CD14-positive monocyte (primary cell): ENCODE results near the gene APLP1. TPM values are rescaled to one million over a fixed set of nuclear protein-coding genes. Genes with fewer than 3 reads are reported as not detected.

ENCODE experiments used
- DNase-seq, 3 donors: peaks; one replicate each; pipeline ENCODE4 v3.0.0-alpha.2; 2011 to 2022
- H2AFZ ChIP-seq: 2 replicates; pipeline ENCODE4 v1.6.0; 2012; ENCODE audit warnings: mild to moderate bottlenecking, low read depth, low read length, inconsistent platforms; ENCODE audit not compliant: insufficient read depth, poor library complexity, severe bottlenecking
- H3K27ac ChIP-seq, 2 donors: 1 replicate in 1 of 2; 2 replicates in 1 of 2; pipeline ENCODE4 v1.5.1; 2012 to 2013; ENCODE audit warnings: low read length in 2 of 2, control low read depth in 1 of 2, inconsistent platforms in 1 of 2, low read depth in 1 of 2, mild to moderate bottlenecking in 1 of 2
- H3K27me3 ChIP-seq, 2 donors: one replicate each; pipeline versions ENCODE4 v1.6.0 to v1.6.1; 2011 to 2013; ENCODE audit warnings: low read length in 2 of 2; ENCODE audit not compliant: control insufficient read depth in 2 of 2, insufficient read depth in 2 of 2
- H3K36me3 ChIP-seq, 2 donors: replicated peaks in 1 of 2; 1 replicate in 1 of 2; 2 replicates in 1 of 2; pipeline versions ENCODE4 v1.5.1 to v1.6.1; 2012 to 2013; ENCODE audit warnings: low read length in 2 of 2, control low read depth in 1 of 2, inconsistent platforms in 1 of 2, mild to moderate bottlenecking in 1 of 2; ENCODE audit not compliant: insufficient read depth in 2 of 2, control insufficient read depth in 1 of 2
- H3K4me1 ChIP-seq, 2 donors: 1 replicate in 1 of 2; 2 replicates in 1 of 2; pipeline versions ENCODE4 v1.5.1 to v1.6.1; 2012 to 2013; ENCODE audit warnings: low read length in 2 of 2, control low read depth in 1 of 2, inconsistent platforms in 1 of 2, mild to moderate bottlenecking in 1 of 2, moderate library complexity in 1 of 2; ENCODE audit not compliant: insufficient read depth in 2 of 2, control insufficient read depth in 1 of 2
- H3K4me2 ChIP-seq: replicated peaks from 2 replicates; pipeline ENCODE3; 2012; ENCODE audit warnings: low read length, moderate library complexity, mild to moderate bottlenecking; ENCODE audit not compliant: poor library complexity, severe bottlenecking; ENCODE audit errors: extremely low read depth
- H3K4me3 ChIP-seq, 3 experiments: fragments of 200-600 bp in 1 of 3; sonication (generic) in 1 of 3; replicated peaks in 1 of 3; 1 replicate in 2 of 3; 2 replicates in 1 of 3; pipeline ENCODE4 v1.5.1; 2011 to 2013; ENCODE audit warnings: low read length in 3 of 3, mild to moderate bottlenecking in 3 of 3, control low read depth in 2 of 3, low read depth in 2 of 3, inconsistent platforms in 1 of 3, moderate library complexity in 1 of 3
- H3K79me2 ChIP-seq: 2 replicates; pipeline ENCODE4 v1.6.0; 2012; ENCODE audit warnings: mild to moderate bottlenecking, control low read depth, inconsistent platforms, low read length, moderate library complexity; ENCODE audit not compliant: insufficient read depth
- H3K9ac ChIP-seq: 2 replicates; pipeline ENCODE4 v1.6.0; 2017; ENCODE audit warnings: low read length, mild to moderate bottlenecking; ENCODE audit not compliant: insufficient read depth, poor library complexity, severe bottlenecking
- H3K9me3 ChIP-seq, 2 donors: replicated peaks in 1 of 2; 1 replicate in 1 of 2; 2 replicates in 1 of 2; pipeline versions ENCODE4 v1.5.1 to v1.6.1; 2012 to 2013; ENCODE audit warnings: low read length in 2 of 2, control low read depth in 1 of 2; ENCODE audit not compliant: control insufficient read depth in 1 of 2, insufficient read depth in 1 of 2
- H4K20me1 ChIP-seq: 2 replicates; pipeline ENCODE4 v1.6.0; 2012; ENCODE audit warnings: mild to moderate bottlenecking, low read length, control low read depth, moderate library complexity; ENCODE audit not compliant: insufficient read depth
- H3K27ac Mint-ChIP-seq, 7 donors: one replicate each; pipeline ENCODE4 v1.8.0; 2020; ENCODE audit warnings: mild to moderate bottlenecking in 7 of 7, mixed read lengths in 7 of 7, moderate library complexity in 6 of 7, inconsistent platforms in 2 of 7
- H3K27me3 Mint-ChIP-seq, 3 donors: one replicate each; pipeline ENCODE4 v1.8.0; 2021 to 2022; ENCODE audit warnings: low read depth in 3 of 3, mild to moderate bottlenecking in 3 of 3, mixed read lengths in 3 of 3, moderate library complexity in 3 of 3, inconsistent platforms in 1 of 3
- H3K36me3 Mint-ChIP-seq, 2 donors: one replicate each; pipeline ENCODE4 v1.8.0; 2020; ENCODE audit warnings: mixed read lengths in 2 of 2, inconsistent platforms in 1 of 2, mild to moderate bottlenecking in 1 of 2
- H3K4me1 Mint-ChIP-seq: one replicate; pipeline ENCODE4 v1.8.0; 2020; ENCODE audit warnings: mild to moderate bottlenecking, mixed read lengths
- H3K4me3 Mint-ChIP-seq, 2 donors: one replicate each; pipeline ENCODE4 v1.8.0; 2020; ENCODE audit warnings: mild to moderate bottlenecking in 2 of 2, mixed read lengths in 2 of 2, moderate library complexity in 1 of 2
- H3K9me3 Mint-ChIP-seq, 7 donors: one replicate each; pipeline ENCODE4 v1.8.0; 2020 to 2022; ENCODE audit warnings: mixed read lengths in 7 of 7, mild to moderate bottlenecking in 6 of 7, moderate library complexity in 6 of 7, inconsistent platforms in 2 of 7
- WGBS: methylation state at CpG from one replicate; pipeline ENCODE4 v1.1.5; 2013; ENCODE audit warnings: missing lambda C conversion rate; ENCODE audit not compliant: insufficient coverage; 5-methylcytosine and 5-hydroxymethylcytosine counted together
- intact Hi-C, 2 donors: fragments of 100-400 bp; cut with micrococcal nuclease; formaldehyde crosslinking; loops; one replicate each; pipeline versions ENCODE4 v1.15.0 to v1.15.1; 2023
- polyA plus RNA-seq, 3 donors: library from polyadenylated mRNA; depleted of rRNA in 1 of 3; unstranded in 2 of 3; stranded (reverse) in 1 of 3; fragments of 300-500 nt in 2 of 3; fragments of >200 nt in 1 of 3; fragmentation: Illumina TruSeq in 2 of 3; gene quantifications; 1 replicate in 2 of 3; 2 replicates in 1 of 3; pipeline ENCODE4 v1.2.3, GENCODE V29; 2012 to 2021
- TF ChIP-seq, protein P1 (sequence below): fragments of 200-600 bp; IDR thresholded peaks from one replicate; pipeline ENCODE4 v1.8.0; 2022; ENCODE audit warnings: antibody characterized with exemption, mild to moderate bottlenecking

Gene APLP1
- polyA plus RNA-seq, 3 donors, result not detected

GRCh38 chr19:35841961-35842595 lies 26.3 kb upstream of the APLP1 start:
- peaks cover 9 to 11% of the 10 kb centered on the region in 2 donors for H3K4me1 ChIP-seq
- TF ChIP-seq, protein P1, sequence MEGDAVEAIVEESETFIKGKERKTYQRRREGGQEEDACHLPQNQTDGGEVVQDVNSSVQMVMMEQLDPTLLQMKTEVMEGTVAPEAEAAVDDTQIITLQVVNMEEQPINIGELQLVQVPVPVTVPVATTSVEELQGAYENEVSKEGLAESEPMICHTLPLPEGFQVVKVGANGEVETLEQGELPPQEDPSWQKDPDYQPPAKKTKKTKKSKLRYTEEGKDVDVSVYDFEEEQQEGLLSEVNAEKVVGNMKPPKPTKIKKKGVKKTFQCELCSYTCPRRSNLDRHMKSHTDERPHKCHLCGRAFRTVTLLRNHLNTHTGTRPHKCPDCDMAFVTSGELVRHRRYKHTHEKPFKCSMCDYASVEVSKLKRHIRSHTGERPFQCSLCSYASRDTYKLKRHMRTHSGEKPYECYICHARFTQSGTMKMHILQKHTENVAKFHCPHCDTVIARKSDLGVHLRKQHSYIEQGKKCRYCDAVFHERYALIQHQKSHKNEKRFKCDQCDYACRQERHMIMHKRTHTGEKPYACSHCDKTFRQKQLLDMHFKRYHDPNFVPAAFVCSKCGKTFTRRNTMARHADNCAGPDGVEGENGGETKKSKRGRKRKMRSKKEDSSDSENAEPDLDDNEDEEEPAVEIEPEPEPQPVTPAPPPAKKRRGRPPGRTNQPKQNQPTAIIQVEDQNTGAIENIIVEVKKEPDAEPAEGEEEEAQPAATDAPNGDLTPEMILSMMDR, result no peak
- intact Hi-C loops, result no loop called here
- Mint-ChIP-seq H3K36me3 (peaks cover 4 to 5% of the 10 kb centered on the region in 2 donors), H3K9me3 (peaks cover 0 to 33% (median 18%) of the 10 kb centered on the region in 7 donors), H3K27ac (no peak overlapping the region), H3K4me3 (no peak overlapping the region), H3K27me3 (peaks cover 44 to 54% (median 47%) of the 10 kb centered on the region in 3 donors), H3K4me1 (peaks cover 18% of the 10 kb centered on the region)
- WGBS, result 95% methylated on average over 13 of the region's 13 CpGs
- no peak overlapping the region for H3K4me2 ChIP-seq
- no peak overlapping the region for H3K27ac ChIP-seq
- no peak for DNase-seq
- H3K4me3 ChIP-seq, result no peak overlapping the region
- H3K9me3 ChIP-seq, result peaks cover 13 to 28% of the 10 kb centered on the region in 2 donors
- no peaks in the 10 kb centered on the region for H3K79me2 ChIP-seq
- H2AFZ ChIP-seq, result no peak overlapping the region
- no peaks in the 10 kb centered on the region for H3K36me3 ChIP-seq
- peaks cover 28 to 39% of the 10 kb centered on the region in 2 donors for H3K27me3 ChIP-seq
- H3K9ac ChIP-seq, result no peak overlapping the region
- no peaks in the 10 kb centered on the region for H4K20me1 ChIP-seq

- Histone ChIP-seq H3K4me2 (no peak overlapping the region), H3K9ac (no peak overlapping the region), H2AFZ (no peak overlapping the region), H3K36me3 (no peaks in the 10 kb centered on the region), H4K20me1 (no peaks in the 10 kb centered on the region), H3K4me1 (peaks cover 9 to 11% of the 10 kb centered on the region in 2 donors), H3K79me2 (no peaks in the 10 kb centered on the region), H3K9me3 (peaks cover 13 to 28% of the 10 kb centered on the region in 2 donors), H3K4me3 (no peak overlapping the region), H3K27ac (no peak overlapping the region), H3K27me3 (peaks cover 28 to 44% of the 10 kb centered on the region in 2 donors)
- H3K4me1 Mint-ChIP-seq, result peaks cover 18% of the 10 kb centered on the region
- H3K9me3 Mint-ChIP-seq, result peaks cover 0 to 33% (median 18%) of the 10 kb centered on the region in 7 donors
- 95% methylated on average over 4 of the region's 4 CpGs for WGBS
- H3K36me3 Mint-ChIP-seq, result peaks cover 4 to 5% of the 10 kb centered on the region in 2 donors
- no peak overlapping the region for H3K27ac Mint-ChIP-seq
- TF ChIP-seq, protein P1, result no peak
- H3K27me3 Mint-ChIP-seq, result peaks cover 47 to 57% (median 50%) of the 10 kb centered on the region in 3 donors
- peak overlapping the region in 1 of 2 donors; percentile 57 for H3K4me3 Mint-ChIP-seq
- intact Hi-C loops, result no loop called here
- DNase-seq, result no peak
Measured at GRCh38 chr19:35842666-35843272, 25.6 kb upstream of the APLP1 start.
